HG02610 (cell line): ENCODE data around the gene IL6ST.

Experiments used
- ATAC-seq: cut with Tn5 transposase; IDR thresholded peaks from one replicate; pipeline ENCODE4 v1.9.1; 2021; ENCODE audit warnings: mild to moderate bottlenecking, moderate library complexity; ENCODE audit not compliant: unreplicated experiment

Gene IL6ST

GRCh38 chr5:55923177-55923771 lies 71.5 kb downstream of the IL6ST start:
- ATAC-seq = no peak

- no peak for ATAC-seq
Measured at GRCh38 chr5:55921617-55922016, 73.1 kb downstream of the IL6ST start.

- no peak for ATAC-seq
Measured at GRCh38 chr5:55920784-55921183, 74.0 kb downstream of the IL6ST start.

- ATAC-seq = no peak
Measured at GRCh38 chr5:55919625-55920024, 75.1 kb downstream of the IL6ST start.

- no peak for ATAC-seq
Measured at GRCh38 chr5:55918087-55919035, 76.4 kb downstream of the IL6ST start.

- ATAC-seq = no peak
Measured at GRCh38 chr5:55917402-55918086, 77.2 kb downstream of the IL6ST start.

GRCh38 chr5:55916986-55917385 lies 77.8 kb downstream of the IL6ST start:
- no peak for ATAC-seq

GRCh38 chr5:55915783-55916182 lies 79.0 kb downstream of the IL6ST start:
- no peak for ATAC-seq

- no peak for ATAC-seq
Measured at GRCh38 chr5:55914971-55915370, 79.8 kb downstream of the IL6ST start.

GRCh38 chr5:55913466-55914413 lies 81.0 kb downstream of the IL6ST start:
- peak; percentile 82 for ATAC-seq

GRCh38 chr5:55911784-55912653 lies 82.7 kb downstream of the IL6ST start:
- ATAC-seq = no peak

GRCh38 chr5:55908804-55909203 lies 86.0 kb downstream of the IL6ST start:
- ATAC-seq = no peak

GRCh38 chr5:55907927-55908326 lies 86.8 kb downstream of the IL6ST start:
- no peak for ATAC-seq

GRCh38 chr5:55905251-55905650 lies 89.5 kb downstream of the IL6ST start:
- ATAC-seq = no peak

GRCh38 chr5:55904152-55904551 lies 90.6 kb downstream of the IL6ST start:
- ATAC-seq = no peak

- peak; percentile 94 for ATAC-seq
Measured at GRCh38 chr5:55903121-55903701, 91.6 kb downstream of the IL6ST start.

- ATAC-seq = no peak
Measured at GRCh38 chr5:55902696-55903095, 92.1 kb downstream of the IL6ST start.

- ATAC-seq = no peak
Measured at GRCh38 chr5:55900776-55901175, 94.0 kb downstream of the IL6ST start.

- peak; percentile 37 for ATAC-seq
Measured at GRCh38 chr5:55900068-55900467, 94.7 kb downstream of the IL6ST start.
